Stimulated activated effector memory CD8-positive, alpha-beta T cell treated with anti-CD3 and anti-CD28 coated beads, Interleukin-12 subunit alpha, Interleukin-12 subunit beta, amount 100 ng/mL, for 72 hours (primary cell): ENCODE results near the gene S1PR4.
"Not testable (repeated sequence)": the region's sequence is repeated elsewhere in the genome, so short reads cannot be mapped to it uniquely, and the experiment has no call there.

Experiments used
- ATAC-seq: fragments of 150-1000 bp; cut with Tn5 transposase; 2 replicates; pipeline ENCODE4 v1.10.0; 2021
- DNase-seq, 2 donors: peaks; one replicate each; pipeline ENCODE4 v3.0.0; 2021 to 2022; ENCODE audit warnings: low spot score in 2 of 2
- H3K27ac Mint-ChIP-seq: one replicate; pipeline ENCODE4 v1.8.0; 2022; ENCODE audit warnings: mild to moderate bottlenecking, mixed read lengths
- H3K36me3 Mint-ChIP-seq: one replicate; pipeline ENCODE4 v1.8.0; 2022; ENCODE audit warnings: mild to moderate bottlenecking, mixed read lengths
- H3K4me1 Mint-ChIP-seq: one replicate; pipeline ENCODE4 v1.8.0; 2022; ENCODE audit warnings: mixed read lengths
- H3K4me3 Mint-ChIP-seq: one replicate; pipeline ENCODE4 v1.8.0; 2022; ENCODE audit warnings: mild to moderate bottlenecking, mixed read lengths
- H3K9me3 Mint-ChIP-seq: one replicate; pipeline ENCODE4 v1.8.0; 2022; ENCODE audit warnings: mixed read lengths

The S1PR4 gene

DNA sequence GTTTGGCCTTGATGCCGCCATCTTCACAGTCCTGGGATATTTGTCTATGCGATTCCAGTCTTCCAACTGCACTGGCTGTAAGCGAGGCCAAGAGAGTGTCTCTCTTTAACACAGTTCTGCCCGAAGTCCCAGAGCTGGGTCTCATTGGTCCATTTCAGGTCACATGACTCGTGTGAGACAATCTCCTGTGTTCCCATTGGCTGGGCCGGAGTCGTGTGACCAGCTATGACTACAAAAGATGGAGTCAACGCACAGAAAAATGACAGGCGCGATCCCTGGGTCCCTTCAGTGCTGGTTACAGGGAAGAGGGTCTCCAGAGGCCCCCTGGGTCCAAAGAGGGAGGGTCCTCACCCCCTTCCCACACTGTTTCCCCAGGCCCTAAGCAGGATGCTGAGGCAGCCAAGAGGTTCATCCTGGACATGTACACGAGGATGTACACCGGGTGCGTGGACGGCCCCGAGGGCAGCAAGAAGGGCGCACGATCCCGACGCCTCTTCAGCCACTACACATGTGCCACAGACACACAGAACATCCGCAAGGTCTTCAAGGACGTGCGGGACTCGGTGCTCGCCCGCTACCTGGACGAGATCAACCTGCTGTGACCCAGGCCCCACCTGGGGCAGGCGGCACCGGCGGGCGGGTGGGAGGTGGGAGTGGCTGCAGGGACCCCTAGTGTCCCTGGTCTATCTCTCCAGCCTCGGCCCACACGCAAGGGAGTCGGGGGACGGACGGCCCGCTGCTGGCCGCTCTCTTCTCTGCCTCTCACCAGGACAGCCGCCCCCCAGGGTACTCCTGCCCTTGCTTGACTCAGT lies 15.9 kb upstream of the S1PR4 start:
- Mint-ChIP-seq H3K9me3 (peaks cover 2% of the 10 kb centered on the region), H3K27ac (peak overlapping the region; percentile 81), H3K4me1 (peaks cover 36% of the 10 kb centered on the region), H3K4me3 (no peak overlapping the region), H3K36me3 (no peaks in the 10 kb centered on the region)
- peak in 1 of 2 donors; percentile 71 for DNase-seq
- ATAC-seq: peak; percentile 53

DNA sequence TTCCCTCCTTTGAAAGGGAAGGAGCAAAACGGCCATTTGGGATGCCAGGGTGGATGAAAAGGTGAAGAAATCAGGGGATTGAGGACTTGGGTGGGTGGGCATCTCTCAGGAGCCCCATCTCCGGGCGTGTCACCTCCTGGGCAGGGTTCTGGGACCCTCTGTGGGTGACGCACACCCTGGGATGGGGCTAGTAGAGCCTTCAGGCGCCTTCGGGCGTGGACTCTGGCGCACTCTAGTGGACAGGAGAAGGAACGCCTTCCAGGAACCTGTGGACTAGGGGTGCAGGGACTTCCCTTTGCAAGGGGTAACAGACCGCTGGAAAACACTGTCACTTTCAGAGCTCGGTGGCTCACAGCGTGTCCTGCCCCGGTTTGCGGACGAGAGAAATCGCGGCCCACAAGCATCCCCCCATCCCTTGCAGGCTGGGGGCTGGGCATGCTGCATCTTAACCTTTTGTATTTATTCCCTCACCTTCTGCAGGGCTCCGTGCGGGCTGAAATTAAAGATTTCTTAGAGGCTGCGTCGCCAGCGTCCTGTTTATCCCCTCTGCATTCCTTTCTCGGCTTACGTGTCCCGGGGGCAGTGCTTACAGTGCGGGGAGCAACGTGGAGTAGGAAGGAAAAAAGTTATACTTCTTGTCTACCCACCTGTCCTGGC lies 15.2 kb upstream of the S1PR4 start:
- Mint-ChIP-seq H3K9me3 (peaks cover 2% of the 10 kb centered on the region), H3K36me3 (peaks cover 7% of the 10 kb centered on the region), H3K4me1 (peaks cover 36% of the 10 kb centered on the region), H3K27ac (peak overlapping the region; percentile 81), H3K4me3 (no peak overlapping the region)
- peak; percentile 55 to 84 for DNase-seq
- peak; percentile 83 for ATAC-seq

DNA sequence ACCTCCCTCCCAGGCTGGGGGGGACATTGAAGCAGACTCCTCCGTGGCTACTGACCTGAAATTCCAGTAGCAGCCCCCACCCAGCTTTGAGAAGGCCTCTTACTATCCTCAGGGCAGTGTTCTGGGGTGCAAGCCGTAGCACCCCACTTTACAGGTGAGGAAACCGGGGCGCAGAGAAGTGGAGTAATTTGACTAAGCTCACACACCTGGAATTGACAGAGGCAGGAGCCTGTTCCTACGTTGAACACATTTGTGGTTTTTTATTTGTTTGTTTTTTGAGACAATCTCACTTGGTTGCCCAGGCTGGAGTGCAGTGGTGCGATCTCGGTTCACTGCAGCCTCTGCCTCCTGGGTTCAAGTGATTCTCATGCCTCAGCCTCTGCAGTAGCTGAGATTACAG lies 14.6 kb upstream of the S1PR4 start:
- Mint-ChIP-seq H3K36me3 (peaks cover 12% of the 10 kb centered on the region), H3K4me3 (no peak overlapping the region), H3K27ac (no peak overlapping the region), H3K4me1 (peaks cover 36% of the 10 kb centered on the region), H3K9me3 (peaks cover 2% of the 10 kb centered on the region)
- DNase-seq (no peak), ATAC-seq (no peak)

DNA sequence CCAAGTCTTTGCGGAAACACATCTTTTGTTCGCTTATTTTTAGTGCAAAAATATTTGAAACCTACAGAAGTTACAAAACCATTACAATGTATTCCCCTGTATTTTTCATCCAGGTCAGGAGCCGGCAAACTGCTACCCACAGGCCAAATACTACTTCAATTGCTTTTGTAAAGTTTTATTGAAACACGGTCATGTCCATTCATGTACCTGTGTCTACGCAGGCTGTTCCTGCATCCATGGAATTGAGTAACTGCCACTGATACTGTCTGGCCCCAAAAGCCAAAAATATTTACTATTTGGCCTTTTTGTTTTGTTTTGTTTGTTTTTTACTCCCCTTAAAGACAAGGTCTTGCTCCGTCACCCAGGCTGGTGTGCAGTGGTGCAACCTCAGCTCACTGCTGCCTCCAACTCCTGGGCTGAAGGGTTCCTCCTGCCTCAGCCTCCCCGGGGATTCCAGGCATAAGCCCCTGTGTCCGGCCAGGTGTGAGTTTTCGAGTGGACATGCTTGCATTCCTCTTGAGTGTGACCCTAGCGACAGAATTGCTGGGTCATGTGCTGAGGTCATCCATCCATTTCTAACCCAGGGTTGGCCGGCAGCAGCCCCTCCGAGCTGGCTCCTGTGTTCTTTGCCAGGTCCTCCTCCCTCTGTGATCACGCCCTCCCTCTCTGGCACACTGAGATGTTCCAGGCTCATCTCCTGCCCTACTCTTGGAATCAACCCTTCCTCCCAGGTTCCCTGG lies 10.9 kb upstream of the S1PR4 start:
- peaks cover 49% of the 10 kb centered on the region for H3K36me3 Mint-ChIP-seq
- peak overlapping the region; percentile 45 for H3K27ac Mint-ChIP-seq
- DNase-seq (no peak), ATAC-seq (no peak)
- peaks cover 15% of the 10 kb centered on the region for H3K4me1 Mint-ChIP-seq
- H3K4me3 Mint-ChIP-seq: no peak overlapping the region
- no peaks in the 10 kb centered on the region for H3K9me3 Mint-ChIP-seq

DNA sequence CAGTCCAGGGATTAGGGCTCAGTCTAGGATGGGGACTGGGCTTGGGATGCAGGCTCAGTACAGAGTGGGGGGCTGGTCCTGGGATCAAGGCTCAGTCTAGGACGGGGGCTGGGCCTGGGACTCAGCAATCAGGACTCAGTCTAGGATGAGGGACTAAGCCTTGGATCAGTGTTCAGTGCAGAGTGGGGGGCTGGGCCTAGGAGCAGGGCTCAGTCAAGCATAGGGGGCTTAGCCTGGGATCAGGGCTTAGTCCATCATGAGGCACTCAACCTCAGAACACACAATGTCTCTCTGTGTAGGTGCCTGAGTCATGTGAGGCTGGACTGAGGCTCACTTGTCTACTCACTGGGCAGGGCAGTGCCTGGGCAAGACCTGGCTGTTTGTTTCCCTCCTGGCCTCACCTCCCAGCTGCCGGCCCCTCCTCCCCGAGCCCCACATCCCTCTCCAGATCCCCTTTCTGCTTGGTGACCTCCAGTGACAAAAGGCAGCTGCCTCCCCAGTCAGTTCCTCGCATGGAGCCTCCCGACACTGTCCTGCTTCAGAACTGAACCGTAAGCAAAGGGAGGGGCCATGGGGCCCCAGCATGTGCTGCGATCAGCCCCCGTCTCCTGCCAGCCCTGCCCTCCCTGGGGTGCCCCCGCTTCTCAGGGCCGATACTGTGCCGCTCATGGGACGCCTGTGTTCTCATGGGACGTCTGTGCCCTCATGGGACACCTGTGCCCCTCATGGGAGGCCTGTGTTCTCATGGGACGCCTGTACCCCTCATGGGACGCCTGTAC lies 6.5 kb upstream of the S1PR4 start:
- Mint-ChIP-seq H3K36me3 (peaks cover 61% of the 10 kb centered on the region), H3K4me1 (peaks cover 15% of the 10 kb centered on the region), H3K27ac (peak overlapping the region; percentile 88), H3K4me3 (no peak overlapping the region), H3K9me3 (no peaks in the 10 kb centered on the region)
- ATAC-seq (peak; percentile 52), DNase-seq (no peak)

DNA sequence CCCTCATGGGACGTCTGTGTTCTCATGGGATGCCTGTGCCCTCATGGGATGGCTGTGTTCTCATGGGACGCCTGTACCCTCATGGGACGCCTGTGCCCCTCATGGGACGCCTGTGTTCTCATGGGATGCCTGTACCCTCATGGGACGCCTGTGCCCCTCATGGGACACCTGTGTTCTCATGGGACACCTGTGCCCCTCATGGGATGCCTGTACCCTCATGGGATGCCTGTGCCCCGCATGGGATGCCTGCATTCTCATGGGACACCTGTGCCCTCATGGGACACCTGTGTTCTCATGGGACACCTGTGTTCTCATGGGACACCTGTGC lies 5.9 kb upstream of the S1PR4 start:
- Mint-ChIP-seq H3K36me3 (peaks cover 64% of the 10 kb centered on the region), H3K4me1 (peaks cover 18% of the 10 kb centered on the region), H3K27ac (peak overlapping the region; percentile 88)
- not testable (repeated sequence) for H3K9me3 Mint-ChIP-seq, H3K4me3 Mint-ChIP-seq, ATAC-seq, DNase-seq

DNA sequence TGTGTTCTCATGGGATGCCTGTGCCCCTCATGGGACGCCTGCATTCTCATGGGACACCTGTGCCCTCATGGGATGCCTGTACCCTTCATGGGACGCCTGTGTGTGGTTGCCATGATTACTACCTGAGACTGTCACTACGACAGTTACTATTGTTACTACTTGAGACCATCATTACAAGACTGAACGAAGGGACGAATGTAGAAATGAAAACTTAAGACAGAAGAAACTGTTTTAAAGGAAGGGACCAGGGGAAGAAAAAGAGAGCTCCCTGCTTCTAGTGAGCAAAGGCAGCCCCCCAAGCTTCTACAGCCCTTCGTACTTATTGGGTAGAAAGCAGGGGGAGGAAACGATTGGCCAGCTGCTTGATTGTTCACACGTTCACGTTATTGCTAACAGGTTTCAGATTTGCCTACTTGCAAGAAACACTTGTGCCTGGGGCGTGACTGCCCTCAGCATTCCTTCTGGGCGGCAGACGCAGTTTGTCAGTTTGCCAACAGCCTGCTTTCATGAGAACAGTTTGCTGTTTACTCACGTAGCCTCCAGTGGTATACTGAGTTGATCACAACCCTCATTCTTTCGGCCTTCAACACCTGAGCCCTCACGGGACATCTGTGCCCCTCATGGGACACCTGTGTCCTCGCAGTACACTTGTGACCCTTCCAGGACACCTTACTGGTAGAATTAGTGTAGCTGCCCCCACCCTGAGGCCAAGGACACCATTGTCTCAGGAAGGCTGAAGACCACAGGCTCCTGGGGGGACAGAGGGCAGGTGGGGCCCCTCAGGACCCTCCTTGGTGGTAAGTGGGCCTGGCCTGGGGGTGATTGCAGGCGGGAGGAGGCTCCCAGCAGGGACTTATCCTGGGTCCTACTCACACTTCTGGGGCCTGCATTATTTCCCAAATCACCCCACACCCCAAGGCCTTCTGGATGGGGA lies 2.5 kb upstream of the S1PR4 start:
- DNase-seq (peak in 1 of 2 donors; percentile 57), ATAC-seq (no peak)
- Mint-ChIP-seq H3K36me3 (peaks cover 60% of the 10 kb centered on the region), H3K4me1 (peaks cover 23% of the 10 kb centered on the region), H3K27ac (peak overlapping the region; percentile 98), H3K9me3 (no peaks in the 10 kb centered on the region), H3K4me3 (peak overlapping the region; percentile 96)

DNA sequence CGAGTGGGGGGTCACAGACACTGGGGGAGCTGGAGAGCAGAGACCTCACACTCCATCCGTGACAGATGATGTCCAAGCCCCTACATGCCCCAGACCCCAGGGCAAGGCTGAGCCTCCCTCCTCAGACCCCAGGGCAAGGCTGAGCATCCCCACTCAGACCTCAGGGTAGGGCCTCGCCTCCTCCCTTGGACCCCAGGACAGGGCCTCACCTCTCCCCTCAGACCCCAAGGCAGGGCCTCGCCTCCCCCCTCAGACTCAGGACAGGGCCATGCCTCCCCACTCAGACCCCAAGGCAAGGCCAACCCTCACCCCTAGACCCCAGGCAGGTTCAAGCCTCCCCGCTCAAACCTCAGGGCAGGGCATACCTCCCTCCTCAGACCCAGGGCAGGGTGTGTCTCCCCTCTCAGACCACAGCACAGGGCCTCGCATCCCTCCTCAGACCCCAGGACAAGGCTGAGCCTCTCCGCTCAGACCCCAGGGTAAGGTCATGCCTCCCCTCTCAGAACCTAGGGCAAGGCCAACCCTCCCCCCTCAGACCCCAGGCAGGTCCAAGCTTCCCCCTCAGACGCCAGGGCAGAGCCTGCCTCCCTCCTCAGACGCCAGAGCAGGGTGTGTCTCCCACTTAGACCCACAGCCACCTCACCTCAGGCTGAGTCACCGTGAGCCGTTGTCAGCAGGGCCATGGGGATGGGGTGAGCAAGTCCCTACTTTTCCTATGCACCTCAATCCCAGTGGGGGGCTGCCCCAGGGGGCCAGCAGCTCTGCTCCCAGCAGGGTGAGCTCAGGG lies 1.7 kb upstream of the S1PR4 start:
- ATAC-seq (peak; percentile 80), DNase-seq (peak; percentile 40 to 77)
- Mint-ChIP-seq H3K27ac (peak overlapping the region; percentile 98), H3K4me3 (peak overlapping the region; percentile 96), H3K36me3 (peaks cover 60% of the 10 kb centered on the region), H3K9me3 (no peaks in the 10 kb centered on the region), H3K4me1 (peaks cover 23% of the 10 kb centered on the region)

DNA sequence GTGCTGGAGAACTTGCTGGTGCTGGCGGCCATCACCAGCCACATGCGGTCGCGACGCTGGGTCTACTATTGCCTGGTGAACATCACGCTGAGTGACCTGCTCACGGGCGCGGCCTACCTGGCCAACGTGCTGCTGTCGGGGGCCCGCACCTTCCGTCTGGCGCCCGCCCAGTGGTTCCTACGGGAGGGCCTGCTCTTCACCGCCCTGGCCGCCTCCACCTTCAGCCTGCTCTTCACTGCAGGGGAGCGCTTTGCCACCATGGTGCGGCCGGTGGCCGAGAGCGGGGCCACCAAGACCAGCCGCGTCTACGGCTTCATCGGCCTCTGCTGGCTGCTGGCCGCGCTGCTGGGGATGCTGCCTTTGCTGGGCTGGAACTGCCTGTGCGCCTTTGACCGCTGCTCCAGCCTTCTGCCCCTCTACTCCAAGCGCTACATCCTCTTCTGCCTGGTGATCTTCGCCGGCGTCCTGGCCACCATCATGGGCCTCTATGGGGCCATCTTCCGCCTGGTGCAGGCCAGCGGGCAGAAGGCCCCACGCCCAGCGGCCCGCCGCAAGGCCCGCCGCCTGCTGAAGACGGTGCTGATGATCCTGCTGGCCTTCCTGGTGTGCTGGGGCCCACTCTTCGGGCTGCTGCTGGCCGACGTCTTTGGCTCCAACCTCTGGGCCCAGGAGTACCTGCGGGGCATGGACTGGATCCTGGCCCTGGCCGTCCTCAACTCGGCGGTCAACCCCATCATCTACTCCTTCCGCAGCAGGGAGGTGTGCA lies 587 bp downstream of the S1PR4 start:
- Mint-ChIP-seq H3K4me3 (peak overlapping the region; percentile 97), H3K9me3 (no peaks in the 10 kb centered on the region), H3K4me1 (peaks cover 35% of the 10 kb centered on the region), H3K36me3 (peaks cover 75% of the 10 kb centered on the region), H3K27ac (peak overlapping the region; percentile 95)
- DNase-seq (peak in 1 of 2 donors; percentile 71), ATAC-seq (peak; percentile 14)

DNA sequence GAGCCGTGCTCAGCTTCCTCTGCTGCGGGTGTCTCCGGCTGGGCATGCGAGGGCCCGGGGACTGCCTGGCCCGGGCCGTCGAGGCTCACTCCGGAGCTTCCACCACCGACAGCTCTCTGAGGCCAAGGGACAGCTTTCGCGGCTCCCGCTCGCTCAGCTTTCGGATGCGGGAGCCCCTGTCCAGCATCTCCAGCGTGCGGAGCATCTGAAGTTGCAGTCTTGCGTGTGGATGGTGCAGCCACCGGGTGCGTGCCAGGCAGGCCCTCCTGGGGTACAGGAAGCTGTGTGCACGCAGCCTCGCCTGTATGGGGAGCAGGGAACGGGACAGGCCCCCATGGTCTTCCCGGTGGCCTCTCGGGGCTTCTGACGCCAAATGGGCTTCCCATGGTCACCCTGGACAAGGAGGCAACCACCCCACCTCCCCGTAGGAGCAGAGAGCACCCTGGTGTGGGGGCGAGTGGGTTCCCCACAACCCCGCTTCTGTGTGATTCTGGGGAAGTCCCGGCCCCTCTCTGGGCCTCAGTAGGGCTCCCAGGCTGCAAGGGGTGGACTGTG lies 1.2 kb downstream of the S1PR4 start:
- ATAC-seq: peak; percentile 43
- Mint-ChIP-seq H3K36me3 (peaks cover 81% of the 10 kb centered on the region), H3K9me3 (no peaks in the 10 kb centered on the region), H3K4me3 (peak overlapping the region; percentile 97), H3K4me1 (peaks cover 42% of the 10 kb centered on the region), H3K27ac (peak overlapping the region; percentile 95)
- peak in 1 of 2 donors; percentile 72 for DNase-seq

DNA sequence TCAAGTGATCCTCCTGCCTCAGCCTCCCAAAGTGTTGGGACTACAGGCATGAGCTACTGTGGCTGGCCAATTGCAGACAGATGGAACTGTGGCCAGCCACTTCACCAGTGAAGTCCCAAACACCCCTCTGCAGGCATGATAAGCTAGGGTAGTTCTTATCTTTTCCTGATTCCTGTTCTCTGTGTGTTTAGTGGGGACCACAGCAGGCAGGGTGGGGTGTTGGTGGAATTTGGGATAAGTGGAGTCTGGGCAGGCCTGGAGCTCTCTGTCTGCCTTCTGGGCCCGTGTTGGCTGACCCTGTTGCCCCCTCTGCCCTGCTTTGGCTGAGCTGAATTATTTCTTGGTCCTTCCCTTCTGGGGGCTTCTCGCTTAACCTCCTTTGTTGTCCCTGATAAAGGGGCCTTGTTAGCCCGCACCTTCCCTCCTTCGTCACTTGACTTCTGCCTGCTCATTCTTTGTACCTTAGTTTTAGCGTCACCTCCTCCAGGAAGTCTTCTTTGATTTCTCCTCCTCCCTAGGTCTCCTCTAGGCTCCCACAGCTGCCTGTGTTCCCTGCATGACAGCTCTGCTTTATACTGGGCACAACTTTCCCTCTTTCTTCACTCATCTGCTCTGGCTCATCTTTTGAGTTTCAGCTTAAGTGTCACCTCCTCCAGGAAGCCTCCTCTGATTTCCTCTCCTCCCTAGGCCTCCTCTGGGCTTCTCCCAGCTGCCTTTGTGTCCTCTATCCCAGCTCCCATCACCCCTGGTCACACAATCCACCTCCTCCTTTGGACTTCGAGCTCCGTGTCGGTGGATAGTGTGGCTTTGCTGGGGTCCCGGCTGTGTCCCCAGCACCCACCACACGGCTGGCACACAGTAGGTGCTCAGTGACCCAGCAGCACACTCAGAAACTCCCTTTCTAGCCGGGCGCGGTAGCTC lies 5.4 kb downstream of the S1PR4 start:
- Mint-ChIP-seq H3K27ac (peak overlapping the region; percentile 92), H3K36me3 (peaks cover 93% of the 10 kb centered on the region), H3K9me3 (no peaks in the 10 kb centered on the region), H3K4me1 (peaks cover 51% of the 10 kb centered on the region), H3K4me3 (peak overlapping the region; percentile 97)
- DNase-seq (no peak), ATAC-seq (no peak)
